ENCODE results near the gene CAMK2B.

The CAMK2B gene

DNA sequence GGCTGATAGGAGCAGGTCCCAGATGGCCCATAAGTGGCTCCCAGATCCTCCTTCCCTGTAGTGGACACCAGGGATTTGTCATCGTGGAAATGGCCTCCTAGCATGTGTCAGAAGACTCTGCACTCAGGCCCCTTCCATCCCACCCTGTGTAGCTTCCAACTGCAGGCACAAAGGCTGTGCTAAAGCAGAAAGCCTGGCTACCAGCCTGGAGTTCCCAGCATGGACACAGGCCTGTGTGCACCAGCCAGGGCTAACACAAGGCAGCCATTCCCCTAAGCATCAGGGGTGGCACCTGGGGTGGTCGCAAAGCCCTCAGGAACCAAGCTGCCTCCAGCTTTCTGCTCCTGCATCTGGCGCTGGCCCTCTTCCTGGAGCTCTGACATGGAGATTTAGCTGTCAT, 4.5 kb upstream of the CAMK2B start:
- no peak for DNase-seq

DNA sequence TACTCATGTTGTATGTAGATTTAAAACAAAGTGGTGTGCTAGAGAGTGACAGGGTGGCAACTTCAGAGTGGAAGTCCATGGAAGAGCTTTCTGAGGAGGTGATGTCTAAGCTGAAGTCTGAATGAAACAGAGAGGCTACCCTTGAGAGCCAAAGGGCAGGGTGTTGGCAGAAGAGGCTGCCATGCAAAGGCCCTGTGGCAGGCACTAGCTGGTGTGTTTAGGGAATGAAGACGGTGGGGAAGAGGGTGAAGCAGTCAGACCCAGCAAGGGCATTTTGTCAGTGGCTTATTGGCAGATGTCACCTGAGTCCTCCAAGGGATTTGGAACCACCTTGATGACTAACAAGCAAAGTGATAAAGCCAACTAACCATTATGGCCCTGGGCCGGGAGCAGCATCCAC, 3.7 kb upstream of the CAMK2B start:
- no peak for DNase-seq

DNA sequence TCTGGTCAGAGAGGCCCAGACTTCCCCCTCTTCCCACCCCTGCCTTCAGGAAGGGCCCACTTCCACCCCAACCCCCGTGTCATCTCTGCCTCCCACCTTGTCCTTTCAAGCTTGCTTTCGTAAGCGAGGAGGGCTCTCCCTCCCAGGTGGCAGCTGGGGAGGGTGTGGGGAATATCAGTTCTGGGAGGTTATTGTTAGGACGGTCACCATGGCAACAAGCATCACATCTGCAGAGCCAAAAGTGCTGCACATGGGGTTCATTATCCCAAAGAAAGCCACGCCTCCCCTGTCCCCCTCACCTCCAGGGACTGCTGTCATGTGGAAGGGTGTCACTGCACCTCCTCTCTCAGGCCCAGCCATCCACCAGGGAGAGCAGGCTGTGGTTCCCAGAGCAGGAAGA, 2.6 kb upstream of the CAMK2B start:
- DNase-seq = no peak

DNA sequence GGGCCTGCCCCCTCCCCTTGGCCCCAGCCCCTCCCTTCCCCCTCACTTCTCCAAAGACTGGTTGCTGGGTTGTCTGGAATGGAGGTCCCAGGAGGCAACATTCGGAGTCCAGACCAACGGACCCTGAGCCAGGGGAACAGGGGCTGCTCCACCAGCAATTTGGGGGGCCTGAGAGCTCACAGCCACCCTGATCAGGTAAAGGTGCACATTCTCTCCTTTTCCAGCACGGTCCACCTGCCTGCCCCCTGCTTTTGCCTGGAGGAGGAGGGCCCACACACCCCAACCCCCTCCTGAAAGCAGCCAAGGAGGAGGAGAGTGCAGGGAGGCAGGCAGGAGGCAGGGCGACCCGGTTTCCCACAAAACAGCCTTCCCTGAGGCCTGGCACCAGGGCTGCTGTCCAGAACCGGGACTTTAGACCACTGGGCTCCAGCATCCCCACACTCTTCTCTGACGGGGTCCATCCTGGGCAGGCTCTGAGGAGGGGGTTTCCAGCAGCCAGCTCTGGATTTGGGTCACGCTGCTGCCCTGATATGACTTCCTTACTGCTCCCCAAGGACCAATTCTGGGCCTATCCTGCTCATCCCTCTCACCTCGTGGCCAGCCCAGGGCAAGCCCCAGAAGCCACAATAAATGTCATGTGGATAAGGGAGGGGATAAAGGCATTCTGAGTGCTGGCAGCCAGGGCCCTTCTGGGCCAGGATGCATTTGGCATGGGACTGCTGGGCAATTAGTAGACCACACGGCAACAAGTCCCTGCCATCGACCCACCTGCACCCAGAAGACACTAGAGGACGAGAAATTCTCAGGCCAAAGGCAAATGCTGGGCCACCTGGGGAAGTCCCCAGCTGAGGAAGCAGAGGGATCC, 1.1 kb upstream of the CAMK2B start:
- DNase-seq = no peak

DNA sequence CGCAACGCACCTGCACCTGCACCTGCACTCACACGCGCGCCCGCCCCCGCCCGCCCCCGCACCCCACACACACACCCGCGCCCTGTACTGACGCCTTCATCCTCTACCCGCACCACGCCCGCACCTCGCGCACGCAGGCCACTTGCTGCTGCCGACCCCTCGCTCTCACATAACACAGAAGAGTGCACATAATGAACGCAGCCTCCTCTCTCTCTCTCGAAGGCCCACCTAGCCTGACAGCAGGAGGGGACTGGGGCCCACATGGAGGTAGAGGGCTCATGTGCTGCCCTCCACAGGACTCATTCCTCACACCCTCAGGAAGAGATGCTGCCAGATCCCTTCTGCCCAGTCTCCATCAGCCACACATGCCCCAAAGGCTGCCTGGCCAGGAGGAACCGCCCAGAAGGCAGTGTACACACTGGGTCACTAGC, 432 bp upstream of the CAMK2B start:
- no peak for DNase-seq

DNA sequence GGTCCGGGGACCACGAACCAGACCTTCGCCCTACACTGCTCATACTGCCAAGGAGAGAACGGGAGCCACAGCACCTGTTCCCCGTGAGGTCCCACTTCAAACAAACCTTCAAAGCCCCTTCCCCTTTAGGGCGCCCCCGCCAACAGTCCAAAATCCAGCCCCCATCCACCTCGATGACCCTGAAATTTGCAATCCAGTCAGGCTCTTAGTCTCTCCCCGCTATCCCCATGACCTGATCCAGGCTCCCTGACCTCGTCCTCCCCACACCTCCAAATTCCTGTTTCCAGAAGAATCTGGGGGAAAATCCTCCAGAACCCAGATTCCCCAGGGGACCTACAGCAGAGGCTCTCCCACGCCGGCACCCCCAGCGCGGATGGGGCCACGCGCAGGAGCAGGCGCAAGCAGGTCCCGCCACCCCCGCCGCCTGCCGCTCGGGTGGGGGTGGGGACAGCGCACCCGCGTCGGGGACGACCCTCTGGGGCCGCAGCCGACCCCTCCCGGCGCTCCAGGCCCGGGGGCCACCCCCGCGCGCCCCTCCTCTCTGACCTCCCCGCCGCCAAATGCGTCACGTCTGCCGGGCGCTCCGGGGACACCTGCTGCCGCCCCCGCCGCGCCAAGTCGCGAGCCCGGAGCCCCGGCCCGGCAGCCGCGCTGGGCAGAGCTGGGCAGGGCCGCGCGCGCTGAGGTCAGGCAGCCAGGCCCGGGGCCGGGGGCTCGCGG, 753 bp downstream of the CAMK2B start:
- no peak for DNase-seq

DNA sequence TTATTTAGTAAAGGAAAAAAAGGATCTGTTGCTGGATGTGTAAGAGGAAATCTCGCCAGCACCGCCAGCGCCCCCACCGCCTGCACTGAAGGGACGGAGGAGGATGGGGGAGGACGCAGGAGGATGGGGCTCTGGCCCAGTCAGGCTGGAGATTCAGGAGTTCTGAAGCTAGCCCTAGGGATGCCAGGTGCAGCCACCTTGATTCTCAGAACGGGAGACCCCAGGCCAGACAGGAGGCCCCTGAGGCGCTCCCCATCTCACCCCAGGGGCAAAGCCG, 1.3 kb downstream of the CAMK2B start:
- DNase-seq = no peak

DNA sequence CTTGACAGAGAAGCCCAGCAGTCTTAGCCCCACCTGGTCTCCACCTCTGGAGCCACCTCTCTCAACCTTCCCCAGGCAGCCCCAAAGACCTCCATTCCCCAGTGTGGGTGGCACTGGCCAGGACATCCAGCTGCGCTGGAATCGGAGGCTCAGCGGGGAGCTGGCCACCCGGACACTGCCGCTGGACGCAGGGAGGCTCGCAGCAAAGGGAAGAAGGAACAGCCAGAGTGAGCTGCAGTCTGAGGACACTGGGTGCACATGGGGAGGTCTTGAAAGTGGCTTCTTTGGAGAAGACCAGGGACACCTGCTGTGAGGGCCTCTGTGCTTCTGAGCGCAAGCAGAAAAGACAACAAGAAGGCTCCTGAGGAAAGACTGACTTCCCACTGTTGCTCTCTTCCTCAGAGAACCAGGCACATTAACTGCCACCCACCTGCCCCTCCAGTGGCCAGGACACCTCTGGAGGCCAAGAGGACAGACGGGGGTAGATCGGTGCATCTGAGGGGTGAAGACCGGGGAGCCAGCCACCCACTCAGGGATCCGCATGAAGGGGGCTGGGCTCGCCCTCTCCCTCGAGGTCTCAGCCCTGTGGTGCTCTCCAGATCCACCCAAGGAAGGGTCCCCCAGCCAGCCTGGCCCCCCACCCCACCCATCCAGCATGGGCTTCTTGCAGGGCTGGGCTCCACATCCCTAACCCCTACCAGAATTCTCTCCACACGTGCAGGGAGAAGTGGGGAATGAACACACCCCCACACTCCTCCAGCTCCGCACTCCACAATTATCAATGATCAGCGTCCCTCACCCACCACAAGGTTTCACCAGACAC, 1.8 kb downstream of the CAMK2B start:
- no peak for DNase-seq

DNA sequence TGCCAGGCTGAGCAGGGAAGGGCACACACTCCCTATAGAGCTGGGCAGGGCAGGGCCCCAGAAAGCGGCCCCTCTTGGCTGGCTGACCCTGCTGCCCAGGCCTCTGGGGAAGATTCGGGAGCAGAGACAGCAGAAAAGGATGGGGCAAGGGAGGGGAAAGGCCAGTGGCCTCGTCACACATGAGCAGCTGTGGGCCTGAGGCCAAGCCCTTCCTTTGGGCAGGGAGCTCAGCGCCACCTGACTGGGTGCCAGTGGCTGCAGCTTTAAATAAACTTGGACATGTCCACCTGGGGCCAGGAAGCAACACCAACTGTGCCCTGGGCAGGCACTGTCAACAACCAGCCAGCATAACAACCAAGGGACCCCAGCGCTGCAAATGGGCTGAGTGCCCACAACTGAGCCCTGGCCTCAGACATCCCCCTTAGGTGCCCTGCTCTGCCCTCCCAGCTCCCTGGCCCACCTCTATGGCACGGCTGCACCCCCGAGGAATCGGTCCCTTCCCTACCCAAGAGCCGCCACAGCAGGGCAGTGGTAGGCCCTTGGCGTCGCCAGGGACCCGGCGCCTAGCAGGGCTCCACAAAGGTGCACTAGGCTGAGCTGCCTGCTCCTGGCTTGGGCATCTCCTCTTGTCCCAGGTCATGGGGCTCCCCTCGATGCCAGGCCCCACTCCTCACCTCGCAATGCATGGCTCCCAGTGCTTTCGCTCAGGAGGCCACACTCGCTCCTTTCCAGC, 2.6 kb downstream of the CAMK2B start:
- no peak for DNase-seq

DNA sequence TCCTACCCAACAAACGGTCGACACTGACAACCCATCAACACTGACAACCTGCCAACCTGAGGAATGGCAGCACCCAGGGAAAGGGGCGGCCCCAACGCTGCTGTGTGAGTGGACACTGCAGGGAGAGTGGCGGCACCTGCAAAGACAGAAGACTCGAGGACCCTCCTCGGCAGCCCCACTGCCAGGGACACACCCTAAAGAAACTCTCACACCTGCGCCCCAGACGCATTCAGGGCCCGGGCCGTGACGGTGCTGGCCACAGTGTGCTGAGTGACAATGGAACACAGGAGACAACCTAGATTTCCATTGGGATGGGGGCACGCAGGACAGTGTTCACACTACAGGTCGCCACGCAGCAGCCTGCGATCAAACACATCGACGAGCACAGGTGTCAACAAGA, 3.6 kb downstream of the CAMK2B start:
- no peak for DNase-seq

DNA sequence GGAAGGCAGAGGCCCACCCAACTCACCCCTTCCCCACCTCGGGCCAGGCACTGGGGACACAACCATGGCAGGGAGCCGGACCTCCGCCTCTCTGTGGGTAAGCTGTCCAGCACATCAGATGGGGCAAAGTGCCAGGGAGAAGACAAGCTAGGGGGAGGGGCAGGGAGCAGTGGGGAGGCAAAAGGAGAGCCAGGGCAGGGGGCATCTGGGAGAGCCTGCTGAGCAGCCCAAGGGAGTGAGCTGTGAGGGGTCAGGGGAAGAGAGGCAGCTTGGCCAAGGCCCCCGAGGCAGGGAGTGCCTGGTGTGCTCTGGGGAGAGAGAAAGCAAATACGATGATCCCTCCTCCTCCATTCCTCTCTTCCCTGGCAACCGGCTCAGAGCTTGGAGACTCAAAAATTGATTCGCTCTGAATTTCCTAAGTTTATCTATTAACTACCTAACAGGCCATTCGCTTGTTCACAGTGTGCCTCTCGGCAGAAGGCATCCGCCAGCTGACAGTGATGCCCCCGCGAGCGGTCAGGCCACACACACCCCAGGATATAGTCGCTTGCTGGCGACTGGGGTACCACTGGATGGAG, 4.5 kb downstream of the CAMK2B start:
- no peak for DNase-seq

DNA sequence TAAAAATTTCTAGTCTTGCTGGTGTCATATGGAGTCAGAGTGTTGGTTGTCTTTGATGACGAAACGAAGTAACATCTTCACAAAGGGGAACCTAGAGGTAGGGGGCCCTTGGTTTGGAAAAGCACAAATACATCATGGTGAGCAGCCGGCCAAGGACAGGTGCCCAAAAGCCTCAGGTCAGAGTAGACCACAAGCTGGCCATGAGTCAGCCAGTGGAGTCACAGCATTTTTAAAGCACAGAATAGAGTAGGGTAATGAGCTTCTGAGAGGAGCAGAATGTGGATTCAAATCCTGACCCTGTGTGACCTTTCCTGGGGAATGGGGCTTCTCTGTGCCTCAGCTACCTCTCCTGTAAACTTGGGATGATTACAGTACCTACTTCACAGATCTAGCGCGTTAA, 5.3 kb downstream of the CAMK2B start:
- no peak for DNase-seq

DNA sequence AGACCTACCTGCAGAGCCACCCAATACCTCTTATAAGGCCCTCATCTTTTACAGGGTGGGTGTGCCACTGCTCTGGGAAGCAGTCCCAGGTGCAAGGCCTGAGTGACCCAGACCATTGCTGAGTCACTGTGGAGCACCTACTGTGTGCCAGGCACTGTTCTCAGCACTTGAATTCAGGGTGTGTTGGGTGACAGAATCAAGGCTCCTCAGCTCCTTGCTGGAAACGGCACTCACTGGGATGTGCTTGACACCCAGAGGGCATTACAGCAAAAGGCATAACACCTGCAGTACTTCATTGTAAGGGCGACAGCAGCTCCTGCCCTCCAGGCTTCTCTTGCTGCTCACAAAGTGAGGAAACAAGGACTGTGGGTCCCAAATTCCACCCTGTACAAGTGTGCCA, 7.1 kb downstream of the CAMK2B start:
- no peak for DNase-seq

DNA sequence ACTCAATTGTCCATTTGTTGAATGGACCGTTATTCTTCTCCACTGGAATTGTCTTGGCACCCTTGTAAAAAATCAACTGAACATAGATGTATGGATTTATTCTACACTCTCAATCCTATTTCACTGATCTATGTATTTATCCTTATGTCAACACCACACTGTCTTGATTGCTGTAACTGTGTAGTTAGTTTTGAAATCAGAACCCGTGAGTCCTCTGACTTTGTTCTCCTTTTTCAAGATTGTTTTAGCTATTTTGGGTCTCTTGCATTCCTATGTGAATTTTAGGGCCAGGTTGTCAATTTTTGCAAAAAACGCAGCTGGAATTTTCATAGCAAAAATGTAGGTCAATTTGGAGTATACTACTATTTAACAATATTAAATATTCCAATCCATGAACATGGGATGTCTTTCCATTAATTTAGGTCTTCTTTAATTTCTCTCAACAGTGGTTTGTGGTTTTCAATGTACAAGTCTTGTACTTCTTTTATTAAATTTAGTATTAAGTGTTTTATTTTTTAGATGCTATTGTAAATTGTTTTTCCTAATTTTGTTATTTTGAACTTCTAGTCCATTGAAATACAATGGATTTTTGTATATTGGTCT, 10.0 kb downstream of the CAMK2B start:
- no peak for DNase-seq

DNA sequence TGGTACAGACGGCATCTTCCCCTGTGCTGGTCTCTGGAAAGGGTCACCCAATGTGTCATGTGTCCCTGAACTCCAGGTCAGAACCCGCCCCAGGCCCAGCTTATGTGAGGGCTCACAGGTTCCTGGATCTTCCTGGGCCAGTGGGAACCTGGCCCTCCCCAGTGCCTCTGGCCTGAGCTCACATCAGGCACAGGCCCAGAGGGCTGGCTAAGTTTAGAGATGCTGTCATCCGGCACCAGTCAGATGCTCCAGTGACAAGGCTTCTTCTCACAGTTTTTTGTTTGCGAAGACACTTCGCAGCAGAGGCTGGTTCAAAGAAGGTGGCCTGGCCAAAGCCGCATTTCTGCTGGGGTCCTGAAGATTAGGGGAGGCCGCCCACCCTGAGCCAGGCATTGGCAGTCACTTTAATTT, 11.8 kb downstream of the CAMK2B start:
- no peak for DNase-seq

DNA sequence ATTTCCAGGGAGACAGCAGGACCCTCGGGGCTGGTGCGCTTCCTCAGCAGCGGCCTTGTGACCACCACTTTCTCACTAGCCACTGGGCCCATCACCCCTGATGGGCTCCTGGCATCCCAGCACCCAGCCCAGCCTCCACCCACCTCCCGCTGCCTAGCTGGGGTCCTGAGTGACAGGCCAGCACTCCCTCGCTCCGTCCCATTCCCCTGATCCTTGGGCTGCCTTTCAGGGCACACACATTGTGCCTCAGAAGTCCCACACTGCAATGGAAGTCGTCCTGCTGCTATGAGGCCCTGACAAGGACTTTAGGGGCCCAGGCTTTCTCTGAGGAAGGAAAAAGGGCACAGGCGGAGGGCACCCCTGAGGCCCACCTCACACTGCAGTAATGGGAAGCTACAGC, 12.4 kb downstream of the CAMK2B start:
- no peak for DNase-seq

DNA sequence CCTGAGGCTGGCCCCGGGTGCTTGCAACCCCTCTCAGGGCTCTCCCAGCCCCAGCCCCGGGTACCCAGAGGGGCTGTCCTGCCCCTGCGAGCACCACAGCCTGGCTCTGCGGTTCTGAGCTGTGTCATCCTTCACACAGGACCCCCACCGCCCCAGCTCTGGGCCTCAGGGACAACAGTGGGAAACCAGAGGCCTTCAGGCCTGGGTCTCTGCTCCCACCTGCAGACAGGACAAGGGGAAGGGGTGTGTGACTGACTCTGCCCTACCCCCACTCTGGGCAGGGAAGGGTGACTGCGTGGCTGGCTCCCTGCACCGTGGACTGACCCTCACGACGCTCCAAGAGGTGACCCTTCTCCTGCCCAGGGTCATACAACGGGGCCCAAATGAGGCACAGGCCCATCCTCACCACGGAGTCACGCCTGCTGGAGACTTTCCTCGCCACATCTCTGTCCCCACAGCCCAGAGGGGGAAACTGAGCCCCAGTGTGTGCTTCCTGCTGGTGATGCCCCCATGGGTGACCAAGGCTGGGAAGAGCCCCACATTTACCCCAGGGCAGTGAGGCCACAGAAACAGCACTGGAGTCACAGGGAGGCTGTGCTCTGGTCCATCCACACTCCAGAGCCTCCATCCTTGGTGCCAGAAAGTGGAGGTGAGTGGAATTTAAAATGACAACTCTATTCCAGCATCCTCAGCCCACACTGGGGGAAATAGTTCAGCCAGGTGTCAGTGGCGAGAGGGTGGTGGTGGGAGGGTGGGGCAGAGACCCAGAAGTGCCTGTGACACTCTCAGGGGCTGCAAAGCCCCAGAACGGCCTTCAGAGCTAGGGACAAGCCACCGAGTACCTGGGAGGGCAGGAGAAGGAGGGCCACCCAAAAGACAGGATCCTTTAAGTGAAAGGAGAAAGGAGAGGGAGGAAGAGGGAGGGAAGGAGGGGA, 13.6 kb downstream of the CAMK2B start:
- no peak for DNase-seq

DNA sequence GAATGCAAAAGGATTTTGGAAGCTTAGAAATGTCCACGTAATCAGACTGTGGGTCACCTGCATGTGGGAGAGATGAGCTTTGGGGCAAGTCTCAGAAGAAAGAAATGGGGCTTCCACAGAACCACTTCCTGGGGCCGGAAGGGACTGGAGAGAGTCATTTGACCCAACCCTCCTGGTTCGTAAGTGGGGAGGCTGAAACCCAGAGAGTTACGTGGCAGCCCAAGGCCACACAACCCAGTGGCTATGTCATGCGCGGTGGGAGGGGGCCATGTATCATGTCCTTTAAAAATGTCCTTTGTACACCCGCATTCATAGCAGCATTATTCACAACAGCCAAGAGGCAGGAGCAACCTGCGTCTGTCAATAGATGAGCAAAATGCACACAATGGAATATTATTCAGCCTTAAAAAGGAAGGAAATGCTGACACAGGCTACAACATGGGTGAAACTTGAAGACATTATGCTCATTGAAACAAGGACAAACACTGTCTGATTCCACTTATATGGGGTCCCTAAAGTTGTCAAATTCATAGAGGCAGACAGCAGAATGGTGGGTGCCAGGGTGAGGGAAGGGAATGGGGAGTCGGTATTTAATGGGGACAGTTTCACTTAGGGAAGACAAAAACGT, 15.1 kb downstream of the CAMK2B start:
- no peak for DNase-seq

DNA sequence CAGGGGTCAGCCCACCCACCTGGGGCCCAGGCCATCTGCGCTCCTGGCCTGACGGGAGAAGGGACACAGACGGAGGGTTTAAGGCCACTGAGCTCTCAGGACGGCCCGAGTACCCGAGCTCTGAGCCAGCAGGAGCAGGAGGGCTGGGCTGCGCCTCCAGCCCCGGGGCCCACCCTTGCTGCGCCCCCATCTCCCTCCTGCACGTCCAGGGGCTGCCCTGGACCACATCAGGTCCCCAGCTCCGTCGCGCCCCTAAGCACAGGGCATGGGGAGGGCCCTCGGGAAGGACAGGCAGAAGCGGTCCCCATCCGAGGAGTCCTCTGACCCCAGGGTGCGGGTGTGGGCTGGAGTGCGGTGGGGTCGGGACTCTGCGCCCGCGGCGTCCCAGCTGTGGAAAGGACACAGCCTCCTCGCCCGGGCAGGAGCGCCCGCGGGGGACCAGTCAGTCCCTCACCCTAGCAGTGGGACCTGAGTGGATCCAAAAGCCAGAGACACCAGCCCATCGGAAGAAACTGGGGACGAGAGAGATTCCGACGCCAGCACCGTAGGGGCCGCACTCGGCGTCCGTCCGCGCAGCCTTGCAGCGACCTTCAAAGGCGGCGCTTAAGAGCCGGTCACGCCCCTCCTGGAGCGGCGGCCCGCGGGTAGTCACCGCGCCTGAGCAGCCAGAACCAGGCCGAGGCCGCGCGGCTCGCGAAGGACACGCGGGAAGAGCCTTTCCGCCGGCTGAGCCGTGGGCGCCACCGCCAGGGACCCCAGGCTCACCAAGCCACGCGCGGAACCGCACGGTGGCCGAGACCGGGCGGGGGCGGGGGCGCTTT, 15.9 kb downstream of the CAMK2B start:
- no peak for DNase-seq
